K562 (cell line): ENCODE measurements around the gene NXF1. TPM values are rescaled to one million over a fixed set of nuclear protein-coding genes. Genes with fewer than 3 reads are reported as not detected.
A peak's percentile ranks its signal among the peaks of the same experiment; 100 is the strongest.

ENCODE experiments used
- ATAC-seq: fragments of 200-7000 bp; cut with Tn5 transposase; 3 replicates; pipeline ENCODE4 v1.9.1; 2020; ENCODE audit warnings: moderate library complexity
- BruUV-seq: library from RNA; stranded (reverse); fragments of 400-500 nt; replicated peaks from 2 replicates; lab custom pipeline; 2021; lab: Mats Ljungman, UMichigan
- CTCF ChIA-PET: fragments of 300-600 bp; formaldehyde crosslinking; extraction: SDS; loops from one replicate; lab custom pipeline; 2021; ENCODE audit warnings: low intra/inter-chr PET ratio; lab: Yijun Ruan, JAX
- POLR2A ChIA-PET: fragments of 300-600, 350-650 bp; sonication (Branson Sonifier 250); formaldehyde crosslinking; extraction: SDS; loops from one replicate; lab custom pipeline; 2021; ENCODE audit warnings: antibody characterized with exemption, inconsistent platforms; lab: Yijun Ruan, JAX
- DNase-seq, 4 experiments: peaks; one replicate each; pipeline versions ENCODE4 v3.0.0 to v3.0.0-alpha.2; 2011 to 2018; ENCODE audit warnings: low spot score in 3 of 4, mixed read lengths in 3 of 4; ENCODE audit errors: extremely low read depth in 1 of 4
- FAIRE-seq: peaks from 2 replicates; lab custom pipeline; 2011; peaks lifted over from hg19 to GRCh38; lab: Jason Lieb, UNC
- H2AFZ ChIP-seq: 2 replicates; pipeline ENCODE4 v1.6.0; 2011; ENCODE audit warnings: low read depth, low read length, control low read depth, inconsistent platforms
- H3K27ac ChIP-seq: fragments of 200-600 bp; 3 replicates; pipeline ENCODE4 v1.8.0; 2011; ENCODE audit warnings: low read depth, mild to moderate bottlenecking, control low read depth, inconsistent platforms, low read length, moderate library complexity, mixed read lengths; ENCODE audit errors: extremely low read depth
- H3K27me3 ChIP-seq, 2 experiments: fragments of 300-600 bp in 1 of 2; 2 replicates in 1 of 2; 3 replicates in 1 of 2; pipeline versions ENCODE4 v1.6.0 to v1.8.0; 2011; ENCODE audit warnings: inconsistent platforms in 2 of 2, low read length in 2 of 2, mild to moderate bottlenecking in 1 of 2, mixed read lengths in 1 of 2, moderate library complexity in 1 of 2; ENCODE audit not compliant: control insufficient read depth in 2 of 2, insufficient read depth in 2 of 2
- H3K36me3 ChIP-seq: fragments of 300-600 bp; 3 replicates; pipeline ENCODE4 v1.8.0; 2011; ENCODE audit warnings: mild to moderate bottlenecking, low read length, inconsistent platforms; ENCODE audit not compliant: control insufficient read depth, insufficient read depth
- H3K4me1 ChIP-seq, 2 experiments: fragments of 200-600 bp in 1 of 2; replicated peaks in 1 of 2; 2 replicates in 1 of 2; 3 replicates in 1 of 2; pipeline versions ENCODE4 v1.5.1 to v1.8.0; 2011; ENCODE audit warnings: inconsistent platforms in 2 of 2, low read length in 2 of 2, mild to moderate bottlenecking in 1 of 2, mixed read lengths in 1 of 2, moderate library complexity in 1 of 2; ENCODE audit not compliant: control insufficient read depth in 2 of 2, insufficient read depth in 2 of 2
- H3K4me2 ChIP-seq: 2 replicates; pipeline ENCODE4 v1.6.1; 2011; ENCODE audit warnings: low read length, control low read depth, inconsistent platforms, mixed read lengths; ENCODE audit not compliant: insufficient read depth
- H3K4me3 ChIP-seq: fragments of 200-600 bp; sonication (generic), shearing (Covaris generic); 2 replicates; pipeline ENCODE4 v1.5.1; 2016; ENCODE audit warnings: control low read depth, inconsistent platforms
- H3K79me2 ChIP-seq: fragments of 200-600 bp; 3 replicates; pipeline ENCODE4 v1.8.0; 2011; ENCODE audit warnings: low read length, inconsistent platforms; ENCODE audit not compliant: control insufficient read depth, insufficient read depth
- H3K9ac ChIP-seq, 2 experiments: 2 replicates each; pipeline versions ENCODE4 v1.6.0 to v1.6.1; 2011; ENCODE audit warnings: low read depth in 2 of 2, low read length in 2 of 2, control low read depth in 1 of 2, inconsistent platforms in 1 of 2, mild to moderate bottlenecking in 1 of 2, mixed read lengths in 1 of 2; ENCODE audit not compliant: insufficient read depth in 1 of 2
- H3K9me1 ChIP-seq: one replicate; pipeline ENCODE4 v1.6.0; 2011; ENCODE audit warnings: inconsistent platforms, mild to moderate bottlenecking, low read length, moderate library complexity; ENCODE audit not compliant: control insufficient read depth, insufficient read depth
- H3K9me3 ChIP-seq: replicated peaks from 2 replicates; pipeline ENCODE4 v1.5.1; 2011; ENCODE audit warnings: low read depth, low read length, inconsistent platforms; ENCODE audit not compliant: control insufficient read depth, insufficient read depth
- H4K20me1 ChIP-seq: replicated peaks from 2 replicates; pipeline ENCODE4 v1.6.1; 2011; ENCODE audit warnings: low read length, inconsistent platforms, mixed read lengths; ENCODE audit not compliant: control insufficient read depth, insufficient read depth
- BRD4 ChIP-seq: fragments of 200-600 bp; sonication (generic); IDR thresholded peaks from 2 replicates; pipeline ENCODE4 v1.6.1; 2017; ENCODE audit warnings: inconsistent platforms
- HDAC3 ChIP-seq: fragments of 450-650 bp; IDR thresholded peaks from 2 replicates; pipeline ENCODE4 v1.6.1; 2018; ENCODE audit warnings: borderline replicate concordance, mild to moderate bottlenecking, moderate library complexity; ENCODE audit not compliant: partially characterized antibody
- LARP7 ChIP-seq: fragments of 450-650 bp; IDR thresholded peaks from 2 replicates; pipeline ENCODE4 v1.6.1; 2016
- MYBL2 ChIP-seq, 2 experiments: fragments of 450-650 bp in 1 of 2; sonication (generic) in 1 of 2; formaldehyde crosslinking in 1 of 2; IDR thresholded peaks; 2 replicates each; pipeline versions ENCODE4 v1.6.1 to v1.8.1; 2017 to 2022; ENCODE audit warnings: borderline replicate concordance in 1 of 2, inconsistent platforms in 1 of 2, low read depth in 1 of 2, mild to moderate bottlenecking in 1 of 2, missing genetic modification reagents in 1 of 2, moderate library complexity in 1 of 2
- NCOR1 ChIP-seq: fragments of 450-650 bp; IDR thresholded peaks from 2 replicates; pipeline ENCODE4 v1.6.1; 2016; ENCODE audit warnings: mild to moderate bottlenecking, moderate library complexity
- ZFP36 ChIP-seq: fragments of 150-350 bp; IDR thresholded peaks from 2 replicates; pipeline ENCODE4 v1.6.1; 2018; ENCODE audit warnings: low read length, low read depth; ENCODE audit not compliant: partially characterized antibody
- ZKSCAN1 ChIP-seq: fragments of 150-350 bp; IDR thresholded peaks from 2 replicates; pipeline ENCODE4 v1.6.1; 2016; ENCODE audit warnings: low read depth, low read length
- ZKSCAN3 ChIP-seq: fragments of 250-450 bp; sonication (Bioruptor Pico); IDR thresholded peaks from 2 replicates; pipeline ENCODE4 v1.4.0; 2020
- ZNF311 ChIP-seq: fragments of 250-450 bp; sonication (Bioruptor Pico); IDR thresholded peaks from 2 replicates; pipeline ENCODE4 v1.4.0; 2020; ENCODE audit warnings: mild to moderate bottlenecking, moderate library complexity
- WGBS: fragments of 100-300 bp; shearing (Covaris generic); methylation state at CpG from one replicate; pipeline ENCODE4 v1.1.6; 2016; ENCODE audit warnings: low coverage, mixed read lengths; ENCODE audit not compliant: insufficient coverage; ENCODE audit errors: missing lambda C conversion rate; 5-methylcytosine and 5-hydroxymethylcytosine counted together
- in situ Hi-C: fragments of 300-500 bp; cut with MboI; formaldehyde crosslinking; loops from 4 replicates; pipeline ENCODE4 v1.15.0; 2018; ENCODE audit warnings: inconsistent platforms, mixed read lengths
- intact Hi-C: fragments of 100-400 bp; cut with micrococcal nuclease; formaldehyde crosslinking; loops from 2 replicates; pipeline ENCODE4 v1.14.2; 2022
- polyA plus RNA-seq, 8 experiments: library from polyadenylated mRNA; depleted of rRNA in 4 of 8; stranded (reverse) in 5 of 8; unstranded in 3 of 8; fragments of >200 nt; fragmentation: Nextera tagmentation in 2 of 8; fragmentation: Illumina TruSeq in 1 of 8; extraction: Ambion mirVana in 2 of 8; extraction: Trizol in 1 of 8; gene quantifications; 2 replicates each; pipeline versions ENCODE4 v1.2.1 to v1.2.3, GENCODE V29; 2011 to 2014; ENCODE audit warnings: inconsistent platforms in 1 of 8, missing spikeins in 1 of 8
- total RNA-seq, 7 experiments: library from RNA; depleted of rRNA in 6 of 7; stranded (reverse); fragments of >200 nt in 6 of 7; fragmentation: Illumina TruSeq in 2 of 7; extraction: Trizol in 2 of 7; gene quantifications; 2 replicates each; pipeline versions ENCODE4 v1.2.1 to v1.2.3, GENCODE V29; 2011 to 2021; ENCODE audit warnings: low replicate concordance in 1 of 7
- TF ChIP-seq, protein P1 (sequence below): fragments of 450-650 bp; IDR thresholded peaks from 2 replicates; pipeline ENCODE4 v1.6.1; 2016; ENCODE audit warnings: antibody characterized with exemption

The NXF1 gene
- total and polyA plus RNA-seq, 9 of the 15 experiments (the other 6 are each of a cell fraction or from before 2014, with no cell fraction given): 18.1 to 98.3 (median 35.8) TPM

DNA sequence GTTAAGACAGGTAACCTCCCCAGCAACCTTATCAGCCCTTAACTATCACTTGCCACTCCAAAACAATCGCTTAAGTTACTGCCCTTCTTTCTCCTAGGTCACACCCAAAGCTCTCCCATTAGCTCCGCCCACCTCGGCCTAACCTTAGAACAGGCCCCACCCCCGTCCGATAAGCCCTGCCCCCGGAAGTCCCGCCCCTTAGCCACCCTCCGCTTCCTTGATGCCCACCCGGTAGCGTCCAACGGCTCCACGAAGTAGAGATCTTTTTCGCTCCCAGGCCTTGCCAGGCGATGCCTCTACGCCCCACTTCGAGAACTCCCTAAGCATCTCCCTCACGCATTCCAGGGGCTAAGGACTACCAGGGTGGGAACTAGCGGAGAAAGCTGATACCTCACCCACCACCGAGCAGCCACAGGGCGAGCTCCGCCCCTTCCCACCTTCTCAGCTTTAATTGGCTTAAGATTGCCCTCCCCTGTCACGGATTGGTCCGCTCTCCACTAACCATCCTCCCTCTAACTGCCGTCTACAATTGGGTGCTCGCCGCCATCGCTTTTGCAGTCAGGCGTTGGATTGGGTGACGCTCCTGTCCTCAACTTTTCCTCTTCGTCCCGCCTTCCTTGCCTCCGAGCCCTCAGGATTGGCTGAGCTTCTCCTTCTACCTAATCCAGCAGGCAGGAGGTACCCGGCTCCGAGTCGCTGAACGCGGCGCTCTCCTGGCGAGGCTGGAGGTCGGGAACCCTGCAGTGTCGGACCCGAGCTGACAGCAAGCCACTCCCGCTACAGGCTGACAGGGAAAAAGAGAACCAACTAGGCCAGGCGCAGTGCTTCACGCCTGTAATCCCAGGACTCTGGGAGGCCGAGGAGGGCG, 51.3 kb downstream of the NXF1 start, which contains the start of gene ZBTB3:
TSS of gene ZBTB3 (minus strand) at position 425 of the 868 bp plus-strand sequence. CDS start 496 bp downstream, outside the sequence.
- Histone ChIP-seq H3K79me2 (peaks cover 22% of the 10 kb centered on the region), H3K9me1 (no peaks in the 10 kb centered on the region), H2AFZ (peak within 1 kb of the TSS; percentile 98), H3K4me1 (peaks cover 14 to 28% of the 10 kb centered on the region in 2 experiments; a peak in 4 of 5 replicates), H3K36me3 (peaks cover 20% of the 10 kb centered on the region; the same call in 1 of the 3 replicates), H3K4me2 (peak within 1 kb of the TSS; percentile 94), H3K27me3 (no peaks in the 10 kb centered on the region), H3K4me3 (peak within 1 kb of the TSS; percentile 63), H3K9me3 (no peaks in the 10 kb centered on the region), H3K27ac (peak within 1 kb of the TSS; percentile 86), H3K9ac (peak within 1 kb of the TSS; percentile 84 to 96), H4K20me1 (no peaks in the 10 kb centered on the region)
- CTCF ChIA-PET: interaction anchor here (0.7 kb wide), 1 partner anchor 41 kb away, joined by 3 read pairs; no protein-coding TSS in a partner anchor
- POLR2A ChIA-PET: interaction anchor here (0.6 to 2.7 kb wide), 35 partner anchors 8 to 1241 kb away, joined by 3 to 27 read pairs (median 5); partner anchors contain the start of genes BSCL2, C11orf98, CSKMT and GNG3
- peak; percentile 98 for ATAC-seq
- under 1% methylated on average over 41 of the region's 47 CpGs for whole genome bisulfite sequencing
- peak; percentile 100 for FAIRE-seq
- in situ Hi-C loops: no loop called here
- DNase-seq: peak; percentile 95 to 99 (median 96)
- BruUV-seq: no TSS peak
- intact Hi-C loops: no loop called here
- TF ChIP-seq MYBL2 (IDR thresholded peaks at IDR 0.05; ENCODE audit: low read depth) (no peak), MYBL2 (CRISPR knock-in tag; IDR thresholded peaks at IDR 0.05; ENCODE audit: borderline replicate concordance) (no peak), ZKSCAN1 (no peak), ZNF311 (no peak), ZKSCAN3 (no peak), ZFP36 (peak; percentile 15), NCOR1 (no peak), HDAC3 (no peak), BRD4 (no peak), LARP7 (no peak)
- TF ChIP-seq, protein P1, sequence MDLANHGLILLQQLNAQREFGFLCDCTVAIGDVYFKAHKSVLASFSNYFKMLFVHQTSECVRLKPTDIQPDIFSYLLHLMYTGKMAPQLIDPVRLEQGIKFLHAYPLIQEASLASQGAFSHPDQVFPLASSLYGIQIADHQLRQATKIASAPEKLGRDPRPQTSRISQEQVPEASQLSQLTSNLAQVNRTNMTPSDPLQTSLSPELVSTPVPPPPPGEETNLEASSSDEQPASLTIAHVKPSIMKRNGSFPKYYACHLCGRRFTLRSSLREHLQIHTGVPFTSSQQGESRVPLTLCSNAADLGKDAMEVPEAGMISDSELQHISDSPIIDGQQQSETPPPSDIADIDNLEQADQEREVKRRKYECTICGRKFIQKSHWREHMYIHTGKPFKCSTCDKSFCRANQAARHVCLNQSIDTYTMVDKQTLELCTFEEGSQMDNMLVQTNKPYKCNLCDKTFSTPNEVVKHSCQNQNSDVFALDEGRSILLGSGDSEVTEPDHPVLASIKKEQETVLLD: no peak
